GM19025 (cell line): Measurements from ENCODE around the gene CCDC92.

Experiments used
- ATAC-seq: cut with Tn5 transposase; IDR thresholded peaks from one replicate; pipeline ENCODE4 v1.9.1; 2021; ENCODE audit warnings: mild to moderate bottlenecking, low read depth, moderate library complexity; ENCODE audit not compliant: unreplicated experiment

The CCDC92 gene

GRCh38 chr12:123938679-123939480, 33.8 kb downstream of the CCDC92 start:
- ATAC-seq: no peak

DNA sequence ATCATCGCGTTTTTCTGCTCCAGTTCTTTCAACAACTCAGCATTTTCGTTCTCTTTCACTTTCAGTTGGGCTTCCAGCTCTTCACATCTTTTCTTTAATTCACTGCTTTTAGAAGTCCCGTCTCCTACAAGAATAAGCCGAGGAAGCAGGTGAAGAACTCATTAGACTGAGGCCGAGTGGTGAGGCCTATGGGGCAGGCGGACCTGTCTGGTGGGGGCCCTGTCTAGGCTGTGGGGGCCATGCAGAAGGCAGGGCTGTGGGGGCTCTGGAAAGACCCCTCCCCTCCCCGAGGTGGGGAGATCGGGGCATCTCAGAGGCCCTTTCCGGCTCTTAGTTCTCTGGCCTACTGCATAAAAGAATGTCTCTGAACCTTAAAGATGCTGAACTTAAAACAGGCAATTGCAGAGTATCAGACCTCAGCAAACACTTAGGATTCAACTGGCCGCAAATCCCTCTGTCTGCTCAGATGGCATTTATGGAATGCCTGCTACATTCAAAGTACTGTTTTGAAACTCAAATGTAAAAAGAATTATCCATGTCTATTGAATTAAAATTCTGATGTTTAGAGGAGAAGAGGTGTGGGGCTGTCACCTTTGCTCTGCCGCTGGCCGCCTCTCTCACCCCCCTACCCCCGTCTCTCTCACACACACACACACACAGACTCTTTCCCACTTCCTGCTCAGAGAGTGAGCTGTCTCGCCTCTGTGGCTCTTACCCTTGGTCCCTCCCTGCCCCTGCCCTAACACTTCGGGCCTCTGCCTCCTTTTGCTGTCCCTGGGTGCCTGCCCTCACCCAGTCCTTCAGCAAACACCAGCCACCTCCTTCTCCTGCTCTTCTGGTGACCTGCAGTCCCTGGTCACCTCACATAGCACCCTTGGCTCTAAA, 34.7 kb downstream of the CCDC92 start:
- ATAC-seq: no peak

- ATAC-seq: no peak
Measured at GRCh38 chr12:123936956-123937706, 35.5 kb downstream of the CCDC92 start.

- ATAC-seq: no peak
Measured at GRCh38 chr12:123936471-123936870, 36.2 kb downstream of the CCDC92 start.

GRCh38 chr12:123935956-123936355, 36.7 kb downstream of the CCDC92 start:
- no peak for ATAC-seq

GRCh38 chr12:123934829-123935228, 37.8 kb downstream of the CCDC92 start:
- ATAC-seq: no peak

DNA sequence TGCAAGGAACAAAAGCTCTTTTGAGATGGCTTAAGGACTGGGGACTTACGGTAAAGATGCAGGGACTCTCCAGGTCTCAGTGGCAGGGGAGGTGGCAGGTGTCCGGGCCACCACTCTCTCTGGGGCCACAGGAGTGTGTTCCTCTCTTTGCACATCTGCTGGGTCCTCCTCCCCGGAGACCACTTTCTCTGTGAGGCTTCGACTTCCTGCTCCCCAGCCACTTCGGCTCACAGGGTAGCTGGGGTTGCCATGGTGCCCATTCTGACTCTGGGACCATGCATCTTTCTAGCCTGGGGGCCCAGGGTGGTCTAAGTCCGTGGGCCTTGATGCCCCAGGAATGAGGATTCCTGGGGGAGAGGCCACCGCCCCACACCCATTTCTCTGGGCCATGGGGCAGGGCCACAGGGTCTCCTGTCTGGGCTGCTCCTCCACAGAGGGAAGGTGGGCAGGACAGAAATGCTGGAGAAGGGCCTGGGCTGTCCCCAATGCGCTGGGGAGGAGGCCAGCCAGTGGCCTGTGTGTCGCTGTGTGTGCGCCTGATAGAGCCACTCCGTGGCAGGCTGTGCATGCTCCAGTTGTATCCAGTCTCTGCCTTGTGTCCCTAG, 38.5 kb downstream of the CCDC92 start:
- no peak for ATAC-seq

DNA sequence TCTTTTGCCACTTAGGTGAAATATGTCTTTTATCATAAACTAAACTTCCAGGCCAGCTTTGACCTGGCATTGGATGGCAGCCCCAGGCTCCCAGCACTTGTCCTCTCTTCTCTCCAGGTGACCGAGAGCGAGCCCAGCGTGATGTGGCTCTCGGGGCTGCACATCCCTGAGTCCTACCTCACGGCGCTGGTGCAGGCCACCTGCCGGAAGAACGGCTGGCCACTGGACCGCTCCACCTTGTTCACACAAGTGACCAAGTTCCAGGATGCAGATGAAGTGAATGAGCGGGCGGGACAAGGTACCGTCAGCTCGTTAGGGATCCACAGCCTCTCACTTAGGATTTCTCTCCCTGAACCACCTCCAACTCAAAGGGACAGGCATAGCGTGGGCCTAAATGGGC, 39.4 kb downstream of the CCDC92 start:
- no peak for ATAC-seq

DNA sequence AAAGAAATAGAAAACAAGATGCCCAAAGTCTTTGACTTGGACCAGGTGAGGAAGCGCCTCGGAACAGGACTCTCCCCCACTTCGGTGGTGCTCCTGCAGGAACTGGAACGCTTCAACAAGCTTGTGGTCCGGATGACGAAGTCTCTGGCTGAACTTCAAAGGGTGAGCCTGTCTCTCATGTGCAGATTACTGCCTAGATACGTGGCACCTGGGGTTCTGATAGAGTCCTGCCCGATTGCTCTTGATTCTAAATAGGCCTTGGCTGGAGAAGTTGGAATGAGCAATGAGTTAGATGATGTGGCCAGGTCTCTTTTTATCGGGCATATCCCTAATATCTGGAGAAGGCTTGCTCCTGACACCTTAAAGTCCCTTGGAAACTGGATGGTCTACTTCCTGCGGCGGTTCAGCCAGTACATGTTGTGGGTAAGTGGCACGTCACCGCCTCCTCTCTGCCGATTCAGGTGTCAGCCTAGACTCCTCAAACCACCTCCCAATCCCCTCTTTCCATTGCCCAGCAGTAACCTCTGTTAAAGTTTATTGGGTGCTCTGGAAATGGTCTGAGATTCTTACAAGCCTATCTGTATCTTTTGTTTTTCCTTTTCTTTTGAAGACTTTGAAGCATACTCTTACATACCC, 40.8 kb downstream of the CCDC92 start:
- no peak for ATAC-seq

- no peak for ATAC-seq
Measured at GRCh38 chr12:123929946-123930583, 42.6 kb downstream of the CCDC92 start.

DNA sequence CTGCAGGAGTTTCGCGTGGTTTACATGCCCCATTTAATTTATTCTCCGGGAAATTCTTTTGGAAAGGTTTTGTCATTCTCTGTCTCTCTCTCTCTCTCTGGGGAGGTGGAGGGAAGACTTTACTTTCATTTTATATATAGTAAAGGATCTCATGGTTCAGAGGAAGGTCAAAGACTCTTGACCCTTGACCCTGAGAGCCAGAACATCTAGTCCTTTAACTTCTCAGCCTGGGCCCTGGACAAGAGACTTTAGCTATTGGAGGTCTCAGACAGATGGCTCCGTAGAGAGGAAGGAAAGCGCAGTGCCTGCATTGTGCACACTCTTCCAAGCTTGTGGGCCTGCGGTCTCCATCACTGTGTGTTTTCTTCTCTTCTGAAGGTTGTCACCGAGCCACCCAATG, 43.7 kb downstream of the CCDC92 start:
- ATAC-seq: no peak

GRCh38 chr12:123928274-123928865, 44.3 kb downstream of the CCDC92 start:
- ATAC-seq: no peak

- ATAC-seq: no peak
Measured at GRCh38 chr12:123924539-123924938, 48.1 kb downstream of the CCDC92 start.

DNA sequence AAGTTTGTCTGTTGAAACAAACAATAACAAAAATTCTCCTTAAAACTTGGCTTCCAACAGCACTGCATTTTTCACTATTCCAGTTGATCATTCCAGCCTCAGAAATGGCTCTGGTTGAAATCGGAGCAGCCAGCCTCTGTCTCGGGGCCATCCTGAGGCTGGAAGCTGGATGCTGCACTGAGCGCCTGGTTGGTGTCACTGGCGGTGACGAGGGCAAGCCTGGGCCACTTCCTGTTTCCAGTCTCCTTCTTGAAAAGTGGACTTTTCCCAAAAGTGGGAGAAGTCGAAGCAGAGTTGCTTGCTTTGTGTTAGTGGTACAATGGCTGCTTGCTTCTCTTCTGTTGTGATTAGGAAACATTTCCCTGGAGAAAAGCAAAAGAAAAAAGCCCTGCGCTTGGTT, 48.7 kb downstream of the CCDC92 start:
- ATAC-seq: no peak

DNA sequence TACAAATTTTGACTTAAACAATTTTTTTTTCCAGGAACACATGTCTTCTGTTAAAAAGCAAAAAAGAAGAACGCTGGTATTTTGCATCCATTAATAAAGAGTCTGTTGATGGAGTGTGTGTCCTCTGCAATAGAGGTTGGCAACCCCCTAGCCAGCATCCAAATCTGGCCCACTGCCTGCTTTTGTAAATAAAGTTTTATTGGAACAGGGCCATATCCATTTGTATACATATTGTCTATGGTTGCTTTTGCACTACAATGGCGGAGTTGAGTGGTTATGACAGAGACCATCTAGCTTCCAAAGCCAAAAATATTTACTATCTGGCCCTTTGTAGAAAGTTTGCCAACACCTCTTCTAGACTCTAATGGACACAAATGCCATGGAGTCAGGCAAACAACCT, 49.6 kb downstream of the CCDC92 start:
- ATAC-seq: no peak

- no peak for ATAC-seq
Measured at GRCh38 chr12:123919980-123920360, 52.7 kb downstream of the CCDC92 start.

- no peak for ATAC-seq
Measured at GRCh38 chr12:123917337-123917850, 55.2 kb downstream of the CCDC92 start.

DNA sequence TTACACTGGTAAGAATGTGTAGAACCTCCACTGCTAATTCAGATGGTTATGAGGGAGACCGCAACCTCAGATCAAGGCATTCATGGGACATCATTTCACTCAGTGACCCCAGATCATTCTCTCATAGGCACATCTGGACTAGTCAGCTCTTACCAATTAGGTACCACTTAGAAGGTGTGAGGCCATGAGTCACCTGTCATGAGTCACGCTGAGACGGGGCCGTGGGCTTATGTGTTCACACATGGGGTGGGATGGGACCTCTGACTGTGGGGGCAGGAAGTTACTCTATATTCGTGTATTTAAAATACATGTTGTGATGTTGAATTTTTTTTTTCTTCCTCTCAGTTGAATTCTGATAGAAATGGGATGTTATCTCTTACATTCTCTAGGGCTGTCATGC, 55.9 kb downstream of the CCDC92 start:
- ATAC-seq: no peak

GRCh38 chr12:123914726-123915333, 57.8 kb downstream of the CCDC92 start:
- ATAC-seq: no peak
